ENCODE measurements around the gene FABP7.

Gene FABP7

GRCh38 chr6:122788663-122789181 lies 9.2 kb downstream of the FABP7 start:
- DNase-seq (ENCODE audit: insufficient read length, low spot score) (no peak), FAIRE-seq (no peak)
- no peak for TF ChIP-seq CTCF (IDR thresholded peaks at IDR 0.05; ENCODE audit: insufficient read depth, missing control alignments)

- peak; percentile 44 for DNase-seq (ENCODE audit: insufficient read length, low spot score)
- TF ChIP-seq CTCF (IDR thresholded peaks at IDR 0.05; ENCODE audit: insufficient read depth, missing control alignments), result peak; percentile 19
- no peak for FAIRE-seq
Observed at GRCh38 chr6:122789182-122790027, 9.9 kb downstream of the FABP7 start, which contains the start of gene SMPDL3A. TSS of gene SMPDL3A (plus strand) at chr6:122789258. CDS start at chr6:122789347, 89 bp downstream.

- no peak for DNase-seq (ENCODE audit: insufficient read length, low spot score)
- FAIRE-seq, result no peak
- no peak for TF ChIP-seq CTCF (IDR thresholded peaks at IDR 0.05; ENCODE audit: insufficient read depth, missing control alignments)
Observed at GRCh38 chr6:122790028-122790422, 10.5 kb downstream of the FABP7 start.

GRCh38 chr6:122790423-122791309 lies 11.2 kb downstream of the FABP7 start:
- FAIRE-seq (no peak), DNase-seq (ENCODE audit: insufficient read length, low spot score) (no peak)
- no peak for TF ChIP-seq CTCF (IDR thresholded peaks at IDR 0.05; ENCODE audit: insufficient read depth, missing control alignments)

- DNase-seq (ENCODE audit: insufficient read length, low spot score), result no peak
- FAIRE-seq, result no peak
- TF ChIP-seq CTCF (IDR thresholded peaks at IDR 0.05; ENCODE audit: insufficient read depth, missing control alignments), result no peak
Observed at GRCh38 chr6:122791310-122791679, 11.8 kb downstream of the FABP7 start.

- FAIRE-seq (no peak), DNase-seq (ENCODE audit: insufficient read length, low spot score) (no peak)
- TF ChIP-seq CTCF (IDR thresholded peaks at IDR 0.05; ENCODE audit: insufficient read depth, missing control alignments), result no peak
Observed at GRCh38 chr6:122792766-122793165, 13.2 kb downstream of the FABP7 start.

Measured in D721Med (cell line).